ENCODE measurements around the gene TNS1.
"Not testable (repeated sequence)": the region's sequence is repeated elsewhere in the genome, so short reads cannot be mapped to it uniquely, and the experiment has no call there.

TNS1 gene

DNA sequence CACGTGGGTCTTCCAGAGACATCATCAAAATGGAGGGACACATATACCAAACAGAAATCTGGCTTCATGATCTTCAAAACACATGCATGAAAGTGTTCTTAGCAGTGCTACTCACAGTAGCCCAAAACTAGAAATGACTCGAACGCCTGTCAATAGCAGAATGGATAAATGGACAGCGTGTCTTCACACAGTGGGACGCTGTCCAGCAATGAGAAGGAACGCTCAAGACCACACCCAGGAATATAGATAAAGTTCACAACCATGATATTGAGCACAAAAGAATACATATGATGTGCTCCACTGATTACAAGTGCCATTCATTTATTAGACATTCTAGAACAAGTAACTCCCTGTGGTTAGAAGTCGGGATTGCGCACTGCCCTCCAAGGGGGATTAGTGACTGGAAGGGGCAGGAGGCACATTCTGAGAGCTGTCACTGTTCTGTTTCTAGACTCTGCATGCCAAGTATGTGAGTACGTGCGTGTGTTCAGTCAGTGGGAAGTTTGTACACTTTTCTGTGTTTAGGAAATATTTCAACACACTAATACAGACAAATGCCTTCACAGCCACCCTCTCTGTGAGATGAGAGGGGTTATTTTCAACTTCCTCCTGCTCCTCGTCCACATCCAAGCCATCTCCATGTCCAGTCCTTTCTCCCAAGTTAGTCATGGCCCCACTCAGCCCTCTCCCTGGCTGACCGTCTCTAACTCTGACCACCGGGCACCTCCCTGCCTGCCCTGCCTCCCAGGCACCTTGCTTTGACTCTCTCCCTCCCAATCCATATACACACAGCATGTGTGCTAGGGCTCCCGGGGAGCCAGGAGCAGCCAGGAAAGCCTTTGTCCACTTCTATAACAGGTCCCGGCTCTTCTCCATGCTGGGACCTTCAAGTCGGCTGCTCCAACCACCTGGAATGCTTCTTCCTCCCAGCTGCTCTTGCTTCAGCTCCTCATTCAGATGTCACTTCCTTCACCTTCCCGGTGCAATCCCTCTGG is 26.9 kb upstream of the TNS1 start:
- DNase-seq (ENCODE audit: low read depth in 2 of 2) = no peak

DNA sequence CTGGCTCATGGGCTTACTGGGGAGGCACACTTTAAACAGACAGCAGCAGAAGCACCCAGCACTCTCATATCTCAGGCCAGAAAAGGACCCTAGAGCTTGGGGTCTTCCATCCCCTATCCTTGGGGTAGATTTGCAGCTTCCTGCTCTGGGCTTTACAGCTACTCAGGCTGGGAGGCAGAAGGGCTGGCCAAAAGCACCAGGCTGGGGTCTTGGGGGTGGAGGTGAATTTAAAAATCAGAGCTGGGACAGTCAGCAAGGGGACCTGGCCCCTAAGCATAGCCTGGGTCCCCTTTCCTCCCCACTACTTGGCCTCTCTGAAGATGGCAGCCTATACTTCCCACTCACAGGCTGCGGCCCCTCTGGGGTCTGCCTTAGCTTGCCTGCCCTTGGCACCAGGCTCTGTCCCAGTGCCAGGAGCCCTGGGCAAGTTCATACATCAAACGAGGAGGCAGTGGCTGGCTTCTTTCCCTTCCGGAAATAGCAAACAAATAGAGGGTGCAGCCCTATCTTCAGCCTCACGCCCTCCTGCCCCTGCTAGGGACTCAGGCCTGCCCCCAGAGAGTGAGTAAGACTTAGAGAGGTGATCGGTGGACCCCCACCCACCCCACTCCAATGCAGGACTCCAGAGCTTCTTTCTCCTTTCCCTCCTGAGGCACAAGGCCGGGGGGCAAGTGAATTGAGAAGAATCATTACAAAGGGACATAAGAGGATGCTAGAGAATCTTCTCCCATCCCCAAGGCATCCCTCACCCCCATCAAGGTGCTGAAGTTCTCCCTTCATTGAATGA is 26.0 kb upstream of the TNS1 start:
- no peak for DNase-seq (ENCODE audit: low read depth in 2 of 2)

DNA sequence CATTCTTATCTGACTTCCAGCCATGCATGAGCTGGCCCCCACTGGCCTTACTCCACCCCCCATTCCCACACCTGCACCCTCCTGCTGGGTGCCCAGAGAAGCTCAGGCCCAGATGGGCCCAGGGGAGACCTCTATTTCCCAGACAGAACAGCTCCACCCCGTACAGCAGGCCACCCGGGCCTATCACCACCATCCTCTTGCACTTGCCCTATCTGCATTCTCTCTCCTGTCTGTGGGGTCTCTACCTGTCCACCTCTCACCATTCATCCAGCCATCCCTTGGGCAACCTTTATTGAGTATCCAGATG is 25.3 kb upstream of the TNS1 start:
- DNase-seq (ENCODE audit: low read depth in 2 of 2) = no peak

DNA sequence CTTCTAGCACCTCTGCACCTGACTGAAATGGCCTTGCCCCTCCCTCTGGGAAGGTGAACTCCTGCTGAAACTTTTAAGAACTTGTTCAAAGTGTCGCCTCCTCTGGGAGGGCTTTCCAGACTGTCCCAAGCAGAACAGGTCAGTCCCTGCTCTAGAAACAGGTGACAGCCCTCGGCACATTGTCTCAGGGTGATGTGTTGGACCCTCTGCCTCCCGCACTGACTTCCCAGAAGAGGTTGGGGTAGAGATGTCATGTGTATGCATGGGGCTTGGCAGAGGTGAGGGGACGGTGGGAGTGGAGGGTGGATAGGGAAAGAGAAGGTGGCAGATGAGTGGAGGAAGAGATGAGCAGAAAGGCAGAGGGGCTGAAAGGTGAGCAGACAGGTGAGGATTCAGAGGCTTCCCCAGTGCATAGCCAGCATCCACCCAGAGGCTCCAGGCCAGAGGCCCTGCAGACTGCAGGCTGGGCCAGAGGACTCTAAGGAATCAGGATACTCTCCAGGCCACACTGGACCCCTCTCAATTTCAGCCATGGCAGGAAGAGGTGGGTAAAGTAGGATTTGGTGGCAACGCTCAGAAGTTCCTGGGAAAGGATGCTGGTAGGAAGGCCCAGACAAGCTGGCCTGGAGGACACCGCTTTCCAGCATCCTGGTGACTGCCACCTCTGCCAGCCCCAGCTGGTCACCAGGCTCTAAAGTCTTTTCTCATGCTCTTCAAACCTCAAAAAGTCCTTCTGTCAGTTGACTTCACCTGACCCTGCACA is 24.8 kb upstream of the TNS1 start:
- no peak for DNase-seq (ENCODE audit: low read depth in 2 of 2)

DNA sequence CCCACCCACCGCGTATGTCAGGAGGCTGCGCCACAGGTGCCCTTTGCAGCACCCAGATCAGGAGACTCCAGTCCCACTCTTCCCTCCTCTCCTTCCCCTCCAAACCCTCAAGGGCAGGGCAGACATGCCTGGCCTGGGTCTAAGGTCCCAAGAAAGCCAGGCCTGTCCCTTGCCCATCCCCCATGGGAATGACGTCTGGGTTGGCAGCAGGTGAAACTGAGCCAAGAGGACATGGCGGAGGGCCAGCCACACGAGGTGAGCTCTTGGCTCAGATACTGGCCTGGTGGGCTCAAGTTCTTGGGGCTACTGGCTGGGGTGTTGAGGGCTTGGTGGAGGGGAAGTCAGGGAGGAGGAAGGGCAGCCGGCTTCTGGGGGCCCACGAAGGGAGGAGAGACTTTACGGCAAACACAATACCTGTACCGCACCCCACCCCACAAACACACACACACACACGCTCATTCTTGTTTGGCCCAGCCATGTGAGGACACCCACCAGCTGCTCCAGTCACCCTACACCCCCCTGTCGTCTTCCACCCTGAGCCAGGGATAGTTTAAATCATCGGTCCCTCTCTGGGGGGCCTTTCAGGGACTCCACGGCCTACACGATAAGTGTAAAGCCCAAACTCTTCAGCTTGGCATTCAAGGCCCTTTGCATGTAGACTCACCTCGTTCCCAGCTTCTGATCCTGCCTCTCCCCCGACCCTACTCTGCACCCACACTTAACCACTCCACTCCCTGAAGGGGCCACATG is 24.1 kb upstream of the TNS1 start:
- no peak for DNase-seq (ENCODE audit: low read depth in 2 of 2)

DNA sequence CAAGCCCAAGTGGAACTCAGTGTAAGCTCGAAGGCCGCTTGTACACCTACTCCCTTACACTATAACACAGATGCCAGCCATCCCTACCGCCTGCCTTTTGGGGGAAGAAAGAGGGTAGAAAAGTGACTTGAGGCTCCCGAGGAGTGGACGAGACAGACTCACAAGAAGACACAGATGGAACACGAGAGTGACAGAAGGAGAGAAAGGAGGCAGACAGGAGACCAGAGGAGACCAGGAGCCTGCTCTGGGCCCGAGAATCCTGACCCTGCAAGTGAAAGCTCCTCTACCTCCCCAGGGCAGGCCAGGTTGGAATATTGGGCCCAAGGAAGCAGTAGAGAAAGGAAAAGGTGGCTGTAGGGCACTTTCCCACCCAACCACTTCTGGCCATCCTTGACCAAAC is 23.4 kb upstream of the TNS1 start:
- no peak for DNase-seq (ENCODE audit: low read depth in 2 of 2)

DNA sequence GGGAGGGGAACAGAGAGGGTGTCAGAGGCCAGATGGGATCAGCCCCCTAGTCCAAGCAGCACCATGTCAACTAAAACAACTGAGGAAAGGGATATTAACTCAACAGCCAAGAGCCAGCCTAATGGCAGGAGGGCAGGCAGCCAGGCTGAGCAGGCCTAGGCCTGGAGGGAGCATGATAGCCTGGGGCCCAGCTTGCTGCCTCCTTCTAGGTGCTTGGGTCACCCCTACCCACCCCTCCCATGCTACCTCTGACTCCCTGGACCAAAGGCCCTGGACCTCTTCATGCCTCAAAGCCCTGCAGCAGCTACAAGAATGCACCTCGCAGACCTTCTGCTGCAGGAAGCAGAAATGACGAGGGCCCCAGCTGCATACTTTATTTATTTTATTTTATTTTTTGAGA is 22.1 kb upstream of the TNS1 start:
- DNase-seq (ENCODE audit: low read depth in 2 of 2) = no peak

DNA sequence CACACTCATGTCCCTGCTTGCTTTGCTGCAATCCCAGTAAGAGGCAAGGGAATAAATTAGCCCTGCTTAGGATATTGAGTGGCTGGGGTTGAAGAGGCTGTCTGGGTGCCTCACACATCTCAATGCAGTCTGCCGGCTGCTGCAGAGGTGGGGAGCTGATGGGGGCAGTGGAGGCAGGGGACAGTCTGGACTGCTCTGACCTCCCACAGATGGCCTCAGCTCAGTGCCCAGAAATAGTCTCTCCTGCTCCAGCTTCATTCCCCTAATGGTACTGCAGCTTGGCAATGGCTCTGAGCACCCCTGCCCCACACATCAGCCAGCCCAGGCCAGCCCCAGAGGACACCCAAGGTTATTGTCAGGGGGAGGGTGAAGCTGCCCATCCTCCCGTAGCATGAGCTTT is 21.5 kb upstream of the TNS1 start:
- DNase-seq (ENCODE audit: low read depth in 2 of 2) = no peak

DNA sequence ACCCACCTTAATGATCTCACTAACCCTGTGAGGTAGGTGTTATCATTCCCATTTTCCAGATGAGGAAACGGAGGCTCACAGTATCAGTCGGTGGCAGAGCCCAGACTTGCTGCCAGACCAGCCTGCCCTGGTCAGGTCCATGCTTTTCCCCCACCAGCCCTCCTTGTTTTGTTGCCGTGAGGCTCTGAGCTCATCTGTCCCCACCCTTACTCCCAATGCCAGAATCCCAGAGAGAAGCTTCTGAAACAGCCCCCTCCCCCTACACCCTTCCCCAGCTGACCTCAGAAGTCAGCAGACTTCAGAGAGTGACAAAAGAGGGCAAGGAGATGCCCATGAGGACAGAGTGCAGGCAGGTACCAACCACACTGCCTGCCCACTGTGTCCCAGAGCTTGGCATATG is 20.8 kb upstream of the TNS1 start:
- DNase-seq (ENCODE audit: low read depth in 2 of 2) = no peak

DNA sequence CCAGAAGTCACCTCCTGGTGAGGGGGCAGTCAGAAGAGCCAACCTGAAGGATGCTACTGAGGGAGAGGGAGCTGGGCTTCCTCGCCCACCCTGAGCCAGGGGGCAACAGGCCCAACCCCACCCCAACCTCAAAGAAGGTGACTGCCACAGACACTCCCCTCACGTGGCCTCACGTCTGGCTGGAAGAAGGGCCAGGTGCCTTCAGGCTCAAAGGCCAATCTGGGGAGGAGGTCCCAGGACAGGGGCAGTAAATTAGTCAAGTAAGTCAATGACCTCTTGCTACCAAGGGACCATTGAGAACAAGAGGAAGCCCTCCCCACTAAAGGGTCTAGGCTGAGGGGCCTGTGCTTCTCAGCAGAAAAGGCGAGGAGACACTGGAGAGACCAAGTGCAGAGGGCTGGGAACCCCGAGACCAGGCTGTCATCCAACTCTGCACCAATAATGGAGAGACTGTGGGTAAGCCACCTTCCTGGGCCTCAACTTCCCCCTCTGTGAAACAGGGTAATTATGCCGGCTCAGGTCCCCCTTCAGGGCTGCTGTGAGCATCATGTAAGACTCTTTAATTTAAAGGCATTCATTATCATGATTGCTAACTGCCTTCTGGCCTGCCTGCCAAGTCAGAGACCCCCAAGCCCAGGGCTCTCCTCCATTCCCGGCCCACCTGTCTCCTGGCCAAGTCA is 20.2 kb upstream of the TNS1 start:
- DNase-seq (ENCODE audit: low read depth in 2 of 2) = no peak

DNA sequence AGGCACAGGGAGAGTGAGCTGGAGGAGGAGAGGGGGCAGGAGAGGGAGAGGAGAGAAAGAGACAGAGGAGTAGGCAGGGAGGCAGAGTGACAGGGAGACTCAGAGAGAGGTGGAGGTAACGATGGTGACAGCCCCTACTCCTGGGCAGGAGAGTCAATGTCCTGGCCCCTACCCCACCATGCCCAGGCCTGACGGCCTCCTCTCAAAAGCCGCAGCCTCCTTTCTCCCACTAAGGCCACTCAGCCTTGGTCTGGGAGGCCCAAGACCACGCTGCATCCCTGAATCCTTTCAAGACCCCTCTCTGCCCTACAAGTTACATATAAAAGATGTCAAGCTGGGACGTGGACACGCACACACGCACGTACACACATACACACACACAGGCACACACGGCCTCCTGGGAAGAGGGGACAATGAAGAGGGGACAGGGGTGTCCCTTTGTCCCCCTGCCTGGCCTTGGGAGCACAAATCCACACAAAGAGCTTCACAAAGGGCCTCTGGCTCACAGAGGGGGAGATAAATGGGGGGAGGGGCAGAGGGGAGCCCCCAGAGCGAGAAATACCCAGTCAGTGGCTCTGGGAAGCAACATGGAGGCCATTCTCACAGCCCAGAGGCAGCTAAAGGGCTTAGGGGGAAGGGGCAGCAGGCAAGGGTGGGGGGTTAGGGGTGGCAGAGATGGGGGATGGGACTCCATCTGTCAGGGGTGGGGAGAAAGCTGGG is 19.5 kb upstream of the TNS1 start:
- DNase-seq (ENCODE audit: low read depth in 2 of 2) = no peak

DNA sequence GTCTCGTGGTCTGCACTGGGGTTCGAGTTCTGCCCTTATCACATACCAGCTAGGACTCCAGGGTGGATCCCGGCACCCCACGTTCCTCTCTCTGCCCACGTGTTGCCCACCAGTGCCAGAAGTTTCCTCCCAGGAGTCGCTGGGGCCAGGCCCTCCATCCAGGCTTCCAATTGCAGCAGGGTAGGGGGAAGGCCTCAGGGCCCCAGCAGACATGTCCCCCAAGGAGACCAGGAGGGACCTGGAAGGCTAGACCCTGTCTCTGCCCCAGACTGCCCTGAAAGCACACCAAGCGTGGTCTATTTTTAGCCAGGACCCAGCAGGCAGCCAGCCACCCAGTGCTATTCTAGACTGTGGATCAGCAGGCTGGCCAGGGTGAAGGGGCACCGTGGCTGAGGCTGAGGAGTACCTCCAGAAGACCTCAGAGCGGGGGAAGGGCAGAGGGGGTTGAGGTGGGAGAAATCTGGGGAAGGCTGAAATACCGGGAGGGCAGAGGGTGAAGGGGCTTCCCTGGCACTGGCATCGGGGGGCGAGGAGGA is 18.8 kb upstream of the TNS1 start:
- no peak for DNase-seq (ENCODE audit: low read depth in 2 of 2)

DNA sequence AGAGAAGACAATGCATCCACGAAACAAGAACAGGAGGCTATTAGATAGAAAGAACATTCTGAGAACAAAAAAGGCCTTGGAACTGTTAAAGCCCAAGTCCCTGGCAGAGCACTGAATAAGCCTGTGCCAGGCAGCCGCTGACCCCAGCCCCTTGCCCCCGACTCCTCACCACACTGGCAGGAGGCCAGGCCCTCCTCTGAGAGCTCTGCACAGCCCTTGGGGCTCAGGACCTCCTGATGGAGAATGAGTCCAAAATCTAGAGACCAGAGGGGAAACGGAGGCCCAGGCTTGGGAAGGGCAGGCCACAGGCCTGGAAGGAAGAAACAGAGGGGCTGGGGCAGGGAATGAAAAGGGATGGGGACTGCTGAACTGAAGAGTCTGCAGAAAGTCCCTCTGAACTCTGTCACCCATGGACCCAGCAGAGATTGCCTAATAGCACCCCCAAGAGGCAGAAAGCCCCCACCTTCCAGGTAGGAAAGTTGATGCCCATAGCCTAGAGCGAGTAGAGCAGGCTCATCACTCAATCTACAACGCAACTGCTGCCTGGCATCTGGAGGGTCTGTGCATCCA is 18.3 kb upstream of the TNS1 start:
- DNase-seq (ENCODE audit: low read depth in 2 of 2) = no peak

DNA sequence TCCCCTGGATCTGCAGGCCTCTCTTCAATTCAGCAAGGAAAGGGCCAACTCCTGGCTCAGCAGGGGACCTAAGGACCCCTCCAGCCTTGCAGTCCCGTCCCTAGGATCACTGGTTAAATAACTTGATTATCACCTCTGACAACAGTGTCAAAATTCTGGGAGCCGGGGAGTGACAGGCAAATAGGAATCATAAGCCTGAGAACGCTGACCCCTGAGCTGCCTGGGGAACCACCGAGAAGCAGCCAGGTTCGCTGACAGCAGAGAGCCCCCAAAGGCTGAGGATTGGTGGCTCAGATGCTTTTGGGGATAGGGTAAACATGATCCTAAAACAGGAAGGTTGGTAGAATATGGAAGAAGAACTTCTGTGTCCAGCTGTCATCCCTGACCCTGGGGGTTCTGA is 17.5 kb upstream of the TNS1 start:
- DNase-seq (ENCODE audit: low read depth in 2 of 2) = no peak

DNA sequence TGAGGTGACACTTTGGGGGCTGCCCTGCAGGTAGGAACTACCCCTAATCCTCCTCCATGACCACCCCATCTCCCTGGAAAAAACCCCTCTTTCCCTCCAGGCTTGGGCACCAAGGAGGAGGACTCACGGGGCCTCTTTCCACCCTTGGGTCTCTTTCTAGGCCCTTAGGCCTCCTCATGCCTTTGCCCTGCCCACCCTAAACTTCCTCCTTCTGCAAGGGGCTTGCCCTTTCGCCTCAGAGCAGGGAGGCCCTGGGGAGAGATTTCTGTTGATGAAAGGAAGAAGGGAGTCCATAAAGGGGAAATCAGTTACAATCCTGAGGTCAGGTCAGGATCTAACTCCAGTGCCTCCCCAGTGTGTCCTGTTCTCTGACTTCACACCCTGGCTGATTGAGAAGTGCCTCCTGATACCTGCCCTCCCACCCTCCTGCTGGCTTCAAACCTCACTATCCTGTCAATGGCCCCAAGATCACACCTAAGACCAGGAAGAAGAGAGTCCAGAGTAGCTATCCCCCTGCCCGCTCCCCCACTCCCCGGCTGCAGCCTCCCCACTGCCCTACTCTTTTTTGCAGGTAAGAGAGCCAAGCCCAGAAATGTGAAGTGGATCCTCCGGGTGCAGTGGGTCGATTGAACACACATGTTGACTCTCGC is 16.7 kb upstream of the TNS1 start:
- no peak for DNase-seq (ENCODE audit: low read depth in 2 of 2)

DNA sequence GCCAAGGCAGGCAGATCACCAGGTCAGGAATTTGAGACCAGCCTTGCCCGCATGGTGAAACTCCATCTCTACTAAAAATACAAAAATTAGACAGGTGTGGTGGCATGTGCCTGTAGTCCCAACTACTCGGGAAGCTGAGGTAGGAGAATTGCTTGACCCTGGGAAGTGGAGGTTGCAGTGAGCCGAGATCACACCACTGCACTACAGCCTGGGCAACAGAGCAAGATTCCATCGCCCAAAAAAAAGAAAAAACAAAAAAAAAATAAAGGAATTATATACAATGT is 16.0 kb upstream of the TNS1 start:
- not testable (repeated sequence) for DNase-seq (ENCODE audit: low read depth in 2 of 2)

DNA sequence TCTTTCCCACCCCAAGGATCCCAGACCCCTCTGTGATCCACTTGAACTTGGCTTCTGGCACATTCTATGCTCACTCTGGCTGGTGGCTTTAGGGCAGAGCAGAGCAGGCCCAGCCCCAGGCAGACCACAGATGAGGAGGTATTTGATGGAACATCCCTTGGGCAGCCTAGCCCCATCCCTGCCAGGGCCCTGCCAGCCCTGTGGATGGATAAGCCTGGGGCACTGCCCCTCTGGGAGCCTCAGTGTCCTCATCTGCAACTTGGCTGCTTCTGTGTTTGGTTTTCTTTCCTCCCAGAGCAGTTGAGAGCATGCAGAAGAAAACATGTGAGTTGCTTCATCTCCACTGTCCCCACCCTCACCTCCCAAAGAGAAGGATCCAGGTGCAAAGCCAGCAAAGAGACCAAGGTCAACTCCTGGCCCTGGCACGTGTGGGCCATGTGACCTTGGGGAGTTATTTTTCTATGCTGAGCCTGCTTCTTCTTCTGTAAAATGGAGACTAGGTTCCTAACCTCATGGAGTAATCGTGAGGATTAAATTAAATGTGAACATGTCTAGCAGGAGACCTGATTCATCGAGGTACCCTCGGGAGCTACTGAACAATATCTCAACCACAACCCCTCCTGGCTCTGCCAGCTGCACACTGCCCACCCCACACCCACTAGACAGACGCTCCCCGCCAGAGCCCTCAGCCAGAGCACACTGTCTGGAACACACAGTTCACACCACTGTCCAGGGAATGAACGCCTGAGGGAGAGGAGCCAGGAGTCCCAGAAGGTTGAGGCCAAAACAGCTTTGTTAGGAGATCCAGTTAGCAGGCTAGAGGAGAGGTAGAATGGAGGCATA is 14.6 kb upstream of the TNS1 start:
- DNase-seq (ENCODE audit: low read depth in 2 of 2) = no peak

DNA sequence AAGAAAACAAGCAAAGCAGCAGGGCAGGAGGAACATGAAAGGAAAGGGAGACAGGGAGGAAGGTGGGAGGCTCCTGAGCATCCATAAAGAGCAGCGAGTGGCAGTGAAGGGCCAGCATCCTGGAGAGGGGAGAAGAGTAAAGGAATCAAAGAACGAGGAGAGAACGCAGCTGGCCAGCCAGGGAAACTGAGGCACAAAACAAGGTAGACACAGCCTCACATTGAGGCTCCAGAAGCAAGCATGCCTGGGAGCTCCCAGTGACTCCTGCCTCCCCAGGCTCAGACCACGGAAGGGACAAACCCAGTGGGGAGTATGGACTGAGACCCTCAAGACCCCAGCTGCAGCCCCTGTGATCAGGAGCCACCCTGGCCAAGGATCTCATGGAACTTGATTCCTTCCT is 14.0 kb upstream of the TNS1 start:
- no peak for DNase-seq (ENCODE audit: low read depth in 2 of 2)

Measured in stimulated activated CD8-positive, alpha-beta memory T cell treated with anti-CD3 and anti-CD28 coated beads, Interleukin-15, amount 100 ng/mL, for 4 hours (primary cell).